WTC11 (cell line): Measurements from ENCODE around the gene CTIF. TPM values are rescaled to one million over a fixed set of nuclear protein-coding genes. Genes with fewer than 3 reads are reported as not detected.

Source experiments
- ATAC-seq: fragments of 200-7000 bp; cut with Tn5 transposase; 2 replicates; pipeline ENCODE4 v1.10.0; 2021; ENCODE audit warnings: mild to moderate bottlenecking, moderate library complexity
- CTCF ChIA-PET: fragments of 300-600 bp; sonication (Branson Sonifier 250); formaldehyde crosslinking; loops from one replicate; lab custom pipeline; 2021; ENCODE audit warnings: antibody characterized with exemption; lab: Charles Lee
- POLR2A ChIA-PET: fragments of 350-600 bp; sonication (Branson Sonifier 250); formaldehyde crosslinking; loops from one replicate; lab custom pipeline; 2021; ENCODE audit warnings: antibody characterized with exemption; lab: Charles Lee
- DNase-seq: peaks from one replicate; pipeline ENCODE4 v3.0.0; 2021; ENCODE audit warnings: low spot score
- H3K27ac Mint-ChIP-seq: 2 replicates; pipeline ENCODE4 v1.8.0; 2021; ENCODE audit warnings: mixed read lengths
- H3K27me3 Mint-ChIP-seq: 2 replicates; pipeline ENCODE4 v1.8.0; 2021; ENCODE audit warnings: low read depth, mild to moderate bottlenecking, moderate library complexity, mixed read lengths
- H3K36me3 Mint-ChIP-seq: 2 replicates; pipeline ENCODE4 v1.8.0; 2021; ENCODE audit warnings: mixed read lengths
- H3K4me1 Mint-ChIP-seq: 2 replicates; pipeline ENCODE4 v1.8.0; 2022; ENCODE audit warnings: mixed read lengths
- H3K4me3 Mint-ChIP-seq: 2 replicates; pipeline ENCODE4 v1.8.0; 2021; ENCODE audit warnings: mild to moderate bottlenecking, moderate library complexity, mixed read lengths
- H3K9me3 Mint-ChIP-seq: 2 replicates; pipeline ENCODE4 v1.8.0; 2021; ENCODE audit warnings: mixed read lengths
- AR ChIP-seq: fragments of 250-450 bp; sonication (Bioruptor Pico); IDR thresholded peaks from 2 replicates; pipeline ENCODE4 v1.9.0; 2021; ENCODE audit warnings: mild to moderate bottlenecking
- ATF2 ChIP-seq: sonication (generic); formaldehyde crosslinking; IDR thresholded peaks from 2 replicates; pipeline ENCODE4 v1.8.1; 2022; ENCODE audit warnings: low read depth, missing genetic modification reagents, borderline replicate concordance
- JUN ChIP-seq: sonication (generic); formaldehyde crosslinking; IDR thresholded peaks from 2 replicates; pipeline ENCODE4 v1.8.0; 2023; ENCODE audit warnings: mild to moderate bottlenecking, missing genetic modification reagents
- KAT7 ChIP-seq: sonication (generic); formaldehyde crosslinking; IDR thresholded peaks from 2 replicates; pipeline ENCODE4 v1.8.1; 2023; ENCODE audit warnings: missing genetic modification reagents, mild to moderate bottlenecking, borderline replicate concordance
- OVOL2 ChIP-seq: fragments of 250-450 bp; sonication (Bioruptor Pico); IDR thresholded peaks from 2 replicates; pipeline ENCODE4 v1.9.0; 2021; ENCODE audit warnings: mild to moderate bottlenecking, borderline replicate concordance
- PRDM15 ChIP-seq: sonication (generic); formaldehyde crosslinking; IDR thresholded peaks from 2 replicates; pipeline ENCODE4 v1.8.0; 2022; ENCODE audit warnings: missing genetic modification reagents
- PRRX2 ChIP-seq: fragments of 250-450 bp; sonication (Bioruptor Pico); IDR thresholded peaks from 2 replicates; pipeline ENCODE4 v1.8.0; 2021; ENCODE audit warnings: mild to moderate bottlenecking
- SOX15 ChIP-seq: fragments of 250-450 bp; sonication (Bioruptor Pico); IDR thresholded peaks from 2 replicates; pipeline ENCODE4 v1.9.0; 2021; ENCODE audit warnings: mild to moderate bottlenecking
- SP1 ChIP-seq: sonication (generic); formaldehyde crosslinking; conservative IDR thresholded peaks from 2 replicates; pipeline ENCODE4 v1.8.1; 2022; ENCODE audit warnings: missing genetic modification reagents
- TEAD1 ChIP-seq: sonication (generic); formaldehyde crosslinking; IDR thresholded peaks from 2 replicates; pipeline ENCODE4 v1.8.0; 2022; ENCODE audit warnings: mild to moderate bottlenecking, missing genetic modification reagents
- USF2 ChIP-seq: sonication (generic); formaldehyde crosslinking; IDR thresholded peaks from 2 replicates; pipeline ENCODE4 v1.8.1; 2023; ENCODE audit warnings: mild to moderate bottlenecking, missing genetic modification reagents, moderate library complexity
- ZNF416 ChIP-seq: fragments of 250-450 bp; sonication (Bioruptor Pico); IDR thresholded peaks from 2 replicates; pipeline ENCODE4 v1.9.0; 2021; ENCODE audit warnings: mild to moderate bottlenecking, inconsistent platforms
- ZNF423 ChIP-seq: fragments of 250-450 bp; sonication (Bioruptor Pico); IDR thresholded peaks from 2 replicates; pipeline ENCODE4 v2.1.2; 2022; ENCODE audit warnings: mild to moderate bottlenecking, moderate library complexity
- total RNA-seq: library from RNA; stranded (reverse); gene quantifications from 3 replicates; pipeline ENCODE4 v1.2.3, GENCODE V29; 2021
- TF ChIP-seq, protein P1 (sequence below): fragments of 200-600 bp; IDR thresholded peaks from 2 replicates; pipeline ENCODE4 v1.8.0; 2022; ENCODE audit warnings: antibody characterized with exemption
- TF ChIP-seq, protein P2 (sequence below): sonication (generic); formaldehyde crosslinking; IDR thresholded peaks from 2 replicates; pipeline ENCODE4 v1.8.1; 2022; ENCODE audit warnings: missing genetic modification reagents, borderline replicate concordance
- TF ChIP-seq, protein P3 (sequence below): sonication (generic); formaldehyde crosslinking; IDR thresholded peaks from 2 replicates; pipeline ENCODE4 v1.8.0; 2022; ENCODE audit warnings: mild to moderate bottlenecking, missing genetic modification reagents

Gene CTIF
- total RNA-seq, 1 experiment from 2014 or later, result 28.5 TPM

DNA sequence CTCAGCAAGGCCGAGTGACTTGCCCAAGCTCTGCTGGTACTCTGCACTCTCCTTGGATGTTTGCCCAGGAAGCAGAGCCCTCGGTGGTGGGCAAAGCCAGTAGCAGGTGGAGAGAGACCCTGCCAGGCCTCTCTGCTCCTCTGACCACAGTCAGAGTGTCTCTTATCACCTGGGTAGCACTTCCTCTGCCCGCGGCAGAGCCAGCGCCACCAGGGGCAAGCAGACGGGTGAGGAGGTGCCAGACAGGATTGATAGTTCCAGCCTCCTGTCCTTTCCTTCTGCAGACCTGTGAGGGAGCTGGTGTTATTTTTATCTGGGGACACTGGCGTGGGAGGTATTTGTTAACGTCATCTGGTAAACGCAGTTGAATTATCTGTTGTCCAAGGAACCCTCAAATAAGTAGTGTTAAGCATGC is 259.0 kb downstream of the CTIF start:
- Mint-ChIP-seq H3K27ac (no peak overlapping the region), H3K36me3 (no peaks in the 10 kb centered on the region), H3K9me3 (no peaks in the 10 kb centered on the region), H3K27me3 (no peaks in the 10 kb centered on the region), H3K4me1 (no peaks in the 10 kb centered on the region), H3K4me3 (no peak overlapping the region)
- no peak for ATAC-seq
- POLR2A ChIA-PET, result no interaction called here
- CTCF ChIA-PET, result interaction anchor here (1.2 kb wide), 1 partner anchor 20 kb away, joined by 3 read pairs; no protein-coding TSS in a partner anchor
- no peak for TF ChIP-seq ZNF423 (CRISPR knock-in tag)
- TF ChIP-seq, protein P1, sequence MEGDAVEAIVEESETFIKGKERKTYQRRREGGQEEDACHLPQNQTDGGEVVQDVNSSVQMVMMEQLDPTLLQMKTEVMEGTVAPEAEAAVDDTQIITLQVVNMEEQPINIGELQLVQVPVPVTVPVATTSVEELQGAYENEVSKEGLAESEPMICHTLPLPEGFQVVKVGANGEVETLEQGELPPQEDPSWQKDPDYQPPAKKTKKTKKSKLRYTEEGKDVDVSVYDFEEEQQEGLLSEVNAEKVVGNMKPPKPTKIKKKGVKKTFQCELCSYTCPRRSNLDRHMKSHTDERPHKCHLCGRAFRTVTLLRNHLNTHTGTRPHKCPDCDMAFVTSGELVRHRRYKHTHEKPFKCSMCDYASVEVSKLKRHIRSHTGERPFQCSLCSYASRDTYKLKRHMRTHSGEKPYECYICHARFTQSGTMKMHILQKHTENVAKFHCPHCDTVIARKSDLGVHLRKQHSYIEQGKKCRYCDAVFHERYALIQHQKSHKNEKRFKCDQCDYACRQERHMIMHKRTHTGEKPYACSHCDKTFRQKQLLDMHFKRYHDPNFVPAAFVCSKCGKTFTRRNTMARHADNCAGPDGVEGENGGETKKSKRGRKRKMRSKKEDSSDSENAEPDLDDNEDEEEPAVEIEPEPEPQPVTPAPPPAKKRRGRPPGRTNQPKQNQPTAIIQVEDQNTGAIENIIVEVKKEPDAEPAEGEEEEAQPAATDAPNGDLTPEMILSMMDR, result no peak
- TF ChIP-seq TEAD1 (CRISPR knock-in tag), result no peak
- TF ChIP-seq PRDM15 (CRISPR knock-in tag), result no peak
- TF ChIP-seq SOX15, result no peak
- TF ChIP-seq, protein P2, sequence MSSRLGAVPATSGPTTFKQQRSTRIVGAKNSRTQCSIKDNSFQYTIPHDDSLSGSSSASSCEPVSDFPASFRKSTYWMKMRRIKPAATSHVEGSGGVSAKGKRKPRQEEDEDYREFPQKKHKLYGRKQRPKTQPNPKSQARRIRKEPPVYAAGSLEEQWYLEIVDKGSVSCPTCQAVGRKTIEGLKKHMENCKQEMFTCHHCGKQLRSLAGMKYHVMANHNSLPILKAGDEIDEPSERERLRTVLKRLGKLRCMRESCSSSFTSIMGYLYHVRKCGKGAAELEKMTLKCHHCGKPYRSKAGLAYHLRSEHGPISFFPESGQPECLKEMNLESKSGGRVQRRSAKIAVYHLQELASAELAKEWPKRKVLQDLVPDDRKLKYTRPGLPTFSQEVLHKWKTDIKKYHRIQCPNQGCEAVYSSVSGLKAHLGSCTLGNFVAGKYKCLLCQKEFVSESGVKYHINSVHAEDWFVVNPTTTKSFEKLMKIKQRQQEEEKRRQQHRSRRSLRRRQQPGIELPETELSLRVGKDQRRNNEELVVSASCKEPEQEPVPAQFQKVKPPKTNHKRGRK (CRISPR knock-in tag), result no peak
- TF ChIP-seq USF2 (CRISPR knock-in tag), result no peak
- TF ChIP-seq AR, result no peak
- no peak for TF ChIP-seq ATF2
- no peak for TF ChIP-seq KAT7 (CRISPR knock-in tag)
- TF ChIP-seq PRRX2, result no peak
- no peak for TF ChIP-seq SP1 (CRISPR knock-in tag)
- no peak for TF ChIP-seq ZNF416 (CRISPR knock-in tag)
- TF ChIP-seq JUN (CRISPR knock-in tag), result no peak
- TF ChIP-seq, protein P3, sequence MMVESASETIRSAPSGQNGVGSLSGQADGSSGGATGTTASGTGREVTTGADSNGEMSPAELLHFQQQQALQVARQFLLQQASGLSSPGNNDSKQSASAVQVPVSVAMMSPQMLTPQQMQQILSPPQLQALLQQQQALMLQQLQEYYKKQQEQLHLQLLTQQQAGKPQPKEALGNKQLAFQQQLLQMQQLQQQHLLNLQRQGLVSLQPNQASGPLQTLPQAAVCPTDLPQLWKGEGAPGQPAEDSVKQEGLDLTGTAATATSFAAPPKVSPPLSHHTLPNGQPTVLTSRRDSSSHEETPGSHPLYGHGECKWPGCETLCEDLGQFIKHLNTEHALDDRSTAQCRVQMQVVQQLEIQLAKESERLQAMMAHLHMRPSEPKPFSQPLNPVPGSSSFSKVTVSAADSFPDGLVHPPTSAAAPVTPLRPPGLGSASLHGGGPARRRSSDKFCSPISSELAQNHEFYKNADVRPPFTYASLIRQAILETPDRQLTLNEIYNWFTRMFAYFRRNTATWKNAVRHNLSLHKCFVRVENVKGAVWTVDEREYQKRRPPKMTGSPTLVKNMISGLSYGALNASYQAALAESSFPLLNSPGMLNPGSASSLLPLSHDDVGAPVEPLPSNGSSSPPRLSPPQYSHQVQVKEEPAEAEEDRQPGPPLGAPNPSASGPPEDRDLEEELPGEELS (CRISPR knock-in tag), result no peak
- no peak for TF ChIP-seq OVOL2 (CRISPR knock-in tag)
- TF ChIP-seq, all 79 proteins: peak for 0
- peak; percentile 5 for DNase-seq
